SK-N-MC (cell line): ENCODE results near the gene TEX53.
A peak's percentile ranks its signal among the peaks of the same experiment; 100 is the strongest.

Source experiments
- DNase-seq: peaks from one replicate; pipeline ENCODE4 v3.0.0-alpha.2; 2011; ENCODE audit warnings: low read depth, low spot score
- H3K27ac ChIP-seq: fragments of 200-600 bp; sonication (generic); 2 replicates; pipeline ENCODE4 v1.5.1; 2016; ENCODE audit warnings: mixed run types
- H3K36me3 ChIP-seq: fragments of 200-600 bp; sonication (generic); 2 replicates; pipeline ENCODE4 v1.6.1; 2017; ENCODE audit warnings: antibody characterized with exemption, low read length, mixed read lengths; ENCODE audit not compliant: insufficient read depth
- H3K4me3 ChIP-seq: fragments of 200-600 bp; sonication (generic); 2 replicates; pipeline ENCODE4 v1.5.1; 2016
- H3K9ac ChIP-seq: fragments of 200-600 bp; sonication (generic); 2 replicates; pipeline ENCODE4 v1.8.0; 2017; ENCODE audit warnings: mixed run types, mixed read lengths; ENCODE audit not compliant: insufficient read length
- H3K9me3 ChIP-seq: fragments of 200-600 bp; sonication (generic); 2 replicates; pipeline ENCODE4 v1.6.1; 2017; ENCODE audit warnings: low read depth, mild to moderate bottlenecking, antibody characterized with exemption, low read length, moderate library complexity, mixed read lengths
- EZH2 ChIP-seq: fragments of 200-600 bp; sonication (generic); IDR thresholded peaks from one replicate; pipeline ENCODE4 v1.6.1; 2017; ENCODE audit warnings: antibody characterized with exemption
- FOXP2 ChIP-seq: optimal IDR thresholded peaks from 2 replicates; pipeline ENCODE3; 2011; ENCODE audit warnings: mild to moderate bottlenecking, moderate library complexity; ENCODE audit not compliant: insufficient read depth; ENCODE audit errors: extremely low read length, control extremely low read depth
- POLR2AphosphoS5 ChIP-seq: IDR thresholded peaks from 2 replicates; pipeline ENCODE4 v1.6.1; 2012; ENCODE audit warnings: mild to moderate bottlenecking, low read depth, low read length, borderline replicate concordance

The TEX53 gene

GRCh38 chr9:114611516-114612271, 45.9 kb downstream of the TEX53 start:
- DNase-seq: no peak
- Histone ChIP-seq H3K9ac (peak overlapping the region; percentile 90), H3K27ac (peak overlapping the region; percentile 86), H3K36me3 (peaks cover 3% of the 10 kb centered on the region; the same call in 1 of the 2 replicates), H3K4me3 (peak overlapping the region; percentile 93), H3K9me3 (no peaks in the 10 kb centered on the region)
- TF ChIP-seq POLR2AphosphoS5 (no peak), EZH2 (no peak), FOXP2 (no peak)

- Histone ChIP-seq H3K9me3 (no peaks in the 10 kb centered on the region), H3K36me3 (0 out of 2 replicates have a peak, but pooled peaks cover 3% of the 10 kb centered on the region), H3K9ac (no peak overlapping the region), H3K27ac (no peak overlapping the region), H3K4me3 (no peak overlapping the region)
- TF ChIP-seq FOXP2 (no peak), EZH2 (no peak), POLR2AphosphoS5 (no peak)
- no peak for DNase-seq
Observed at GRCh38 chr9:114608525-114608796, 49.1 kb downstream of the TEX53 start.

- no peak overlapping the region for H3K9ac ChIP-seq
- no peaks in the 10 kb centered on the region for H3K9me3 ChIP-seq
- H3K4me3 ChIP-seq: no peak overlapping the region
- DNase-seq: no peak
- 0 out of 2 replicates have a peak, but pooled peaks cover 3% of the 10 kb centered on the region for H3K36me3 ChIP-seq
- no peak overlapping the region for H3K27ac ChIP-seq
- TF ChIP-seq FOXP2 (no peak), POLR2AphosphoS5 (no peak), EZH2 (no peak)
Observed at GRCh38 chr9:114607671-114608524, 49.7 kb downstream of the TEX53 start.

- DNase-seq: no peak
- Histone ChIP-seq H3K4me3 (no peak overlapping the region), H3K36me3 (no peaks in the 10 kb centered on the region), H3K27ac (no peak overlapping the region), H3K9me3 (no peaks in the 10 kb centered on the region), H3K9ac (no peak overlapping the region)
- TF ChIP-seq POLR2AphosphoS5 (no peak), FOXP2 (no peak), EZH2 (no peak)
Observed at GRCh38 chr9:114606597-114607207, 50.9 kb downstream of the TEX53 start.
